Measurements from ENCODE around the gene CAMK1. TPM values are rescaled to one million over a fixed set of nuclear protein-coding genes. Genes with fewer than 3 reads are reported as not detected.
A peak's percentile ranks its signal among the peaks of the same experiment; 100 is the strongest.

Gene CAMK1
- polyA plus RNA-seq, 2 donors, result 6.5 to 8.1 TPM

DNA sequence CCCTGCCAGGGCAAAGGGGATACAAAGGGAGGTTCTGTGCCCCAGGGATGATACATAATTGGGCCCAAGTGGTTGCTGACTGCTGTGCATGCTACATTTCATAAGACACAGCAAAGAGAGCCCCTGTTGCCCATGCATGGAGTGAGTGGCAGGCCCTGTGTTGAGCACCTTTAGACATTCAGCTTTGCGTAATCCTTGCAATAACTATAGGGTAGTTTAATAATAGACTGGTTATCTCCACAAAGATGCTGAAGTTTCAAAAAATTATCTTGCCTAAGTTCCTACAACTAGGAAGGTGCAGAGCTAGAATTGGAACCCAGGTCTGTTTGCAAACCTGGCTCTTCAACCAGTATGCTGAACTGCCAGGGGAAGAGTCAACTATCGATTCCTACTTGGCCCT lies 21.7 kb downstream of the CAMK1 start:
- Histone ChIP-seq H3K4me3 (ENCODE audit: low read depth in 1 of 2, low read length in 2 of 2) (no peak overlapping the region), H3K36me3 (ENCODE audit: control insufficient read depth in 2 of 2, insufficient read depth in 2 of 2, low read length in 1 of 2) (peaks cover 20 to 33% of the 10 kb centered on the region in 2 donors), H3K27ac (ENCODE audit: low read depth in 2 of 2, low read length in 1 of 2) (no peak overlapping the region), H3K27me3 (ENCODE audit: control insufficient read depth in 1 of 2, insufficient read depth in 2 of 2, low read length in 2 of 2) (no peaks in the 10 kb centered on the region), H3K9me3 (ENCODE audit: control insufficient read depth in 2 of 2, insufficient read depth in 1 of 2, low read depth in 1 of 2, low read length in 1 of 2) (no peaks in the 10 kb centered on the region), H3K4me1 (ENCODE audit: control insufficient read depth in 2 of 2, insufficient read depth in 2 of 2, low read length in 1 of 2) (peaks cover 2 to 11% of the 10 kb centered on the region in 2 donors)
- 94 to 96% methylated on average over 2 of the region's 2 CpGs for WGBS, 2 donors

DNA sequence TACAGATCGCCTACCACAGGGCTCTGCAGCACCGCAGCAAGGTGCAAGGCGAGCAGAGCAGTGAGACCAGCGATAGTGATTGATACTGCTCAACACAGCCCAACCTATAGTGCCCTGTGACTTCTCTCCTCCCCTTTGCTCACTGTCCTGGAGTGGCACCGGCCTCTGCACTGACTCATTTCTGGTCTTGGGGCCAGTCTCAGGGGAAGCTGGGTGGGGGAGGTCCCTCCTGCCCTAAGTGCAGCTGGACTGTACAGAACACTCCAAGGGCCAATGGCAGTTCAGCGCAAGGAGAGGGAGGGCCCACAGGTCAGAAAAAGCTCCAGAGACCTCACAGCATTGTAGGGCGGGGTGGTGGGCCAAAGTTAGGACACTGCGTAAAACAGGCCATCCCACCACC lies 22.5 kb downstream of the CAMK1 start:
- Histone ChIP-seq H3K27me3 (ENCODE audit: control insufficient read depth in 1 of 2, insufficient read depth in 2 of 2, low read length in 2 of 2) (no peaks in the 10 kb centered on the region), H3K27ac (ENCODE audit: low read depth in 2 of 2, low read length in 1 of 2) (no peak overlapping the region), H3K36me3 (ENCODE audit: control insufficient read depth in 2 of 2, insufficient read depth in 2 of 2, low read length in 1 of 2) (peaks cover 28 to 39% of the 10 kb centered on the region in 2 donors), H3K4me3 (ENCODE audit: low read depth in 1 of 2, low read length in 2 of 2) (no peak overlapping the region), H3K9me3 (ENCODE audit: control insufficient read depth in 2 of 2, insufficient read depth in 1 of 2, low read depth in 1 of 2, low read length in 1 of 2) (no peaks in the 10 kb centered on the region), H3K4me1 (ENCODE audit: control insufficient read depth in 2 of 2, insufficient read depth in 2 of 2, low read length in 1 of 2) (peaks cover 2 to 11% of the 10 kb centered on the region in 2 donors)
- WGBS, 2 donors, result 90% methylated on average over 8 of the region's 8 CpGs

DNA sequence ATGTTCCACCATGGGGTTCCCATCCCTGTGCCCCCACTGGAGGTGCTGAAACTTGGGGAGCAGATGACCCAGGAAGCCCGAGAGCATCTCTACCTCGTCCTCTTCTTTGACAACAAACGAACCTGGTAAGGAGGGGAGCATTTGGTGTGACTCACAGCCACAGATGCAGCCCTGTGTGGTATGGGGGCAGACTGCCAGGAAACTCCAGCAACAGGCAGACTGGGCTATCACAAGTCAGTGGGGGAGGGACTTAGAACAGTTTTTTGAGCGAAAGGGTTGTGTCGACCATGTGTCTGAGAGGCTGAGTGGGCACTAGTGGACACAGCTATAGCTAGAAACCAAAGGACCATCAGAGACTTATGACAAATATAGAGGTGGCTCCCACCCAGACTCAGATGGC lies 23.4 kb downstream of the CAMK1 start:
- H3K4me3 ChIP-seq (ENCODE audit: low read depth in 1 of 2, low read length in 2 of 2), result no peak overlapping the region
- 68 to 70% methylated on average over 5 of the region's 5 CpGs for WGBS, 2 donors
- peaks cover 30 to 45% of the 10 kb centered on the region in 2 donors for H3K36me3 ChIP-seq (ENCODE audit: control insufficient read depth in 2 of 2, insufficient read depth in 2 of 2, low read length in 1 of 2)
- H3K9me3 ChIP-seq (ENCODE audit: control insufficient read depth in 2 of 2, insufficient read depth in 1 of 2, low read depth in 1 of 2, low read length in 1 of 2), result no peaks in the 10 kb centered on the region
- H3K27me3 ChIP-seq (ENCODE audit: control insufficient read depth in 1 of 2, insufficient read depth in 2 of 2, low read length in 2 of 2), result no peaks in the 10 kb centered on the region
- no peak overlapping the region for H3K27ac ChIP-seq (ENCODE audit: low read depth in 2 of 2, low read length in 1 of 2)
- peaks cover 2 to 6% of the 10 kb centered on the region in 2 donors for H3K4me1 ChIP-seq (ENCODE audit: control insufficient read depth in 2 of 2, insufficient read depth in 2 of 2, low read length in 1 of 2)

DNA sequence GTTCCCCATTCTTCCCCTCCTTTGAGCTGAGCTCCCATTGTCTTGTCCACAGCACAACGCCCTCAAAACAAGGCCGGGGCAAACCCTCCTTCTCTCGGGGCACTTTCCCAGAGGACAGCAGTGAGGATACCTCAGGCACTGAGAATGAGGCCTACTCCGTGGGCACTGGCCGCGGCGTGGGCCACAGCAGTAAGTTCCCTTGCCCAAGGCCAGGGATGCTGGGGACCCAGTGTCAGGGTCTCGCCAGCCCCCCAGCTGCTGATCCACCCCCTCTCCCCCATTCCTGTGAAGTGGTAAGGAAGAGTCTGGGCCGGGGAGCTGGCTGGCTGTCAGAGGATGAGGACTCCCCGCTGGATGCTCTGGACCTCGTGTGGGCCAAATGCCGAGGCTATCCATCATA lies 24.2 kb downstream of the CAMK1 start:
- Histone ChIP-seq H3K36me3 (ENCODE audit: control insufficient read depth in 2 of 2, insufficient read depth in 2 of 2, low read length in 1 of 2) (peaks cover 35 to 49% of the 10 kb centered on the region in 2 donors), H3K4me1 (ENCODE audit: control insufficient read depth in 2 of 2, insufficient read depth in 2 of 2, low read length in 1 of 2) (peaks cover under 1 to 2% of the 10 kb centered on the region in 2 donors), H3K27ac (ENCODE audit: low read depth in 2 of 2, low read length in 1 of 2) (no peak overlapping the region), H3K4me3 (ENCODE audit: low read depth in 1 of 2, low read length in 2 of 2) (no peak overlapping the region), H3K27me3 (ENCODE audit: control insufficient read depth in 1 of 2, insufficient read depth in 2 of 2, low read length in 2 of 2) (no peaks in the 10 kb centered on the region), H3K9me3 (ENCODE audit: control insufficient read depth in 2 of 2, insufficient read depth in 1 of 2, low read depth in 1 of 2, low read length in 1 of 2) (no peaks in the 10 kb centered on the region)
- 95 to 96% methylated on average over 12 of the region's 12 CpGs for WGBS, 2 donors

DNA sequence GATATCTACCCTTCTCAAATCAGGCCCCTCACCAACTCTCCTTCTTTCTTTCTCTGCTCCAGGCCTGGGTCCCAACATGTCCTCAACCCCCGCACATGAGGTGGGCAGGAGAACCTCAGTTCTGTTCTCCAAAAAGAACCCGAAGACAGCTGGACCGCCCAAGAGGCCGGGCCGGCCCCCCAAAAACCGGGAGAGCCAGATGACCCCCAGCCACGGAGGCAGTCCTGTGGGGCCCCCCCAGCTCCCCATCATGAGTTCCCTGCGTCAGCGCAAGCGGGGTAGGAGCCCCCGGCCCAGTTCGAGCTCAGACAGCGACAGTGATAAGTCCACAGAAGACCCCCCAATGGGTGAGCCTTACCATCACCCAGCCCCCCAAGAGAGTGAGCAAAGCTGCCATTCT lies 25.6 kb downstream of the CAMK1 start:
- 96 to 98% methylated on average over 12 to 13 of the region's 13 CpGs for WGBS, 2 donors

DNA sequence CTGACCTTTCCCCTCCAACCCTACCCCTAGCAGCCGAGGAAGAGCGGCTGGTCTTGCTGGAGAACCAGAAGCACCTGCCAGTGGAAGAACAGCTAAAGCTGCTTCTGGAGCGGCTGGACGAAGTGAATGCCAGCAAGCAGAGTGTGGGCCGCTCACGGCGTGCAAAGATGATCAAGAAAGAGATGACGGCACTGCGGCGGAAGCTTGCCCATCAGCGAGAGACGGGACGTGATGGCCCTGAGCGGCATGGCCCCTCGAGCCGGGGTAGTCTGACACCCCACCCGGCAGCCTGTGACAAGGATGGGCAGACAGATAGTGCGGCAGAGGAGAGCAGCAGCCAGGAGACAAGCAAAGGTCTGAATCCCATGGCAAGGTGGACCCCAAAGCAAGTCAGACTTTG lies 26.2 kb downstream of the CAMK1 start:
- Histone ChIP-seq H3K36me3 (ENCODE audit: control insufficient read depth in 2 of 2, insufficient read depth in 2 of 2, low read length in 1 of 2) (peaks cover 45 to 63% of the 10 kb centered on the region in 2 donors), H3K27me3 (ENCODE audit: control insufficient read depth in 1 of 2, insufficient read depth in 2 of 2, low read length in 2 of 2) (no peaks in the 10 kb centered on the region), H3K4me3 (ENCODE audit: low read depth in 1 of 2, low read length in 2 of 2) (no peak overlapping the region), H3K27ac (ENCODE audit: low read depth in 2 of 2, low read length in 1 of 2) (no peak overlapping the region), H3K9me3 (ENCODE audit: control insufficient read depth in 2 of 2, insufficient read depth in 1 of 2, low read depth in 1 of 2, low read length in 1 of 2) (no peaks in the 10 kb centered on the region), H3K4me1 (ENCODE audit: control insufficient read depth in 2 of 2, insufficient read depth in 2 of 2, low read length in 1 of 2) (peaks cover 0 to 2% of the 10 kb centered on the region in 2 donors)
- 95 to 97% methylated on average over 18 of the region's 18 CpGs for WGBS, 2 donors

More for the DNA sequence above, 25.6 kb downstream of the CAMK1 start:
- Histone ChIP-seq H3K27me3 (ENCODE audit: control insufficient read depth in 1 of 2, insufficient read depth in 2 of 2, low read length in 2 of 2) (no peaks in the 10 kb centered on the region), H3K4me1 (ENCODE audit: control insufficient read depth in 2 of 2, insufficient read depth in 2 of 2, low read length in 1 of 2) (peaks cover under 1 to 1% of the 10 kb centered on the region in 2 donors), H3K27ac (ENCODE audit: low read depth in 2 of 2, low read length in 1 of 2) (no peak overlapping the region), H3K9me3 (ENCODE audit: control insufficient read depth in 2 of 2, insufficient read depth in 1 of 2, low read depth in 1 of 2, low read length in 1 of 2) (no peaks in the 10 kb centered on the region), H3K4me3 (ENCODE audit: low read depth in 1 of 2, low read length in 2 of 2) (no peak overlapping the region), H3K36me3 (ENCODE audit: control insufficient read depth in 2 of 2, insufficient read depth in 2 of 2, low read length in 1 of 2) (peaks cover 45 to 58% of the 10 kb centered on the region in 2 donors)

DNA sequence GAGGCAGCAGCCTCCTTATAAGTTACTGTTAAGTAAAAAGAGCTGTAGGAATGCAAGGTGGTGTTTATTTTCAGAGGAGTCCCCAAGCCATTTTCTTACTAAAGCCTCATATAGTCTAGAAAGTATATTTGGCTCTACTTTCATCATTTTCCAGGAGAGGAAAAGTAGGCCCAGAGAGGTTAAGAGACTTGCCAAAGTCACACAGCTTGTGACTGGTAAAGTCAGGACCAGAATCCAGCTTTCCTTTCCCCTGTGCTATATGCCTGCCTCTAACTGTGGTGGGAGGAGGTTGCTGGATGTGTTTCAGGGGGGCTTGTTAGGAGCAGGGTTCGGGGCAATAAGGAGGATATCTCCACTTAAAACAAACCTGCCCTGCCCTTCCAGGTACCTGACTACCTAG lies 27.2 kb downstream of the CAMK1 start:
- no peak overlapping the region for H3K27ac ChIP-seq (ENCODE audit: low read depth in 2 of 2, low read length in 1 of 2)
- H3K4me1 ChIP-seq (ENCODE audit: control insufficient read depth in 2 of 2, insufficient read depth in 2 of 2, low read length in 1 of 2), result peaks cover 0 to 2% of the 10 kb centered on the region in 2 donors
- H3K4me3 ChIP-seq (ENCODE audit: low read depth in 1 of 2, low read length in 2 of 2), result no peak overlapping the region
- peaks cover 45 to 69% of the 10 kb centered on the region in 2 donors for H3K36me3 ChIP-seq (ENCODE audit: control insufficient read depth in 2 of 2, insufficient read depth in 2 of 2, low read length in 1 of 2)
- H3K27me3 ChIP-seq (ENCODE audit: control insufficient read depth in 1 of 2, insufficient read depth in 2 of 2, low read length in 2 of 2), result no peaks in the 10 kb centered on the region
- WGBS, 2 donors, result 95 to 100% methylated on average over 1 of the region's 1 CpG
- no peaks in the 10 kb centered on the region for H3K9me3 ChIP-seq (ENCODE audit: control insufficient read depth in 2 of 2, insufficient read depth in 1 of 2, low read depth in 1 of 2, low read length in 1 of 2)

DNA sequence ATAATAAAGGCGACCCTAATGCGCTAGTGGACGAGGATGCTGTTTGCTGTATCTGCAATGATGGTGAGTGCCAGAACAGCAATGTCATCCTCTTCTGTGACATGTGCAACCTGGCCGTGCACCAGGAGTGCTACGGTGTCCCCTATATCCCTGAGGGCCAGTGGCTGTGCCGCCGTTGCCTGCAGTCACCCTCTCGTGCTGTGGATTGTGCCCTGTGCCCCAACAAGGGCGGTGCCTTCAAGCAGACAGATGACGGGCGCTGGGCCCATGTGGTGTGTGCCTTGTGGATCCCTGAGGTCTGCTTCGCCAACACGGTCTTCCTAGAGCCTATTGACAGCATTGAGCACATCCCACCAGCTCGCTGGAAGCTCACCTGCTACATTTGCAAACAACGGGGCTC lies 30.6 kb downstream of the CAMK1 start:
- peaks cover 41 to 51% of the 10 kb centered on the region in 2 donors for H3K36me3 ChIP-seq (ENCODE audit: control insufficient read depth in 2 of 2, insufficient read depth in 2 of 2, low read length in 1 of 2)
- peaks cover 0 to 7% of the 10 kb centered on the region in 2 donors for H3K4me1 ChIP-seq (ENCODE audit: control insufficient read depth in 2 of 2, insufficient read depth in 2 of 2, low read length in 1 of 2)
- 94 to 96% methylated on average over 15 of the region's 15 CpGs for WGBS, 2 donors
- H3K4me3 ChIP-seq (ENCODE audit: low read depth in 1 of 2, low read length in 2 of 2), result no peak overlapping the region
- H3K27me3 ChIP-seq (ENCODE audit: control insufficient read depth in 1 of 2, insufficient read depth in 2 of 2, low read length in 2 of 2), result no peaks in the 10 kb centered on the region
- H3K9me3 ChIP-seq (ENCODE audit: control insufficient read depth in 2 of 2, insufficient read depth in 1 of 2, low read depth in 1 of 2, low read length in 1 of 2), result no peaks in the 10 kb centered on the region
- no peak overlapping the region for H3K27ac ChIP-seq (ENCODE audit: low read depth in 2 of 2, low read length in 1 of 2)

DNA sequence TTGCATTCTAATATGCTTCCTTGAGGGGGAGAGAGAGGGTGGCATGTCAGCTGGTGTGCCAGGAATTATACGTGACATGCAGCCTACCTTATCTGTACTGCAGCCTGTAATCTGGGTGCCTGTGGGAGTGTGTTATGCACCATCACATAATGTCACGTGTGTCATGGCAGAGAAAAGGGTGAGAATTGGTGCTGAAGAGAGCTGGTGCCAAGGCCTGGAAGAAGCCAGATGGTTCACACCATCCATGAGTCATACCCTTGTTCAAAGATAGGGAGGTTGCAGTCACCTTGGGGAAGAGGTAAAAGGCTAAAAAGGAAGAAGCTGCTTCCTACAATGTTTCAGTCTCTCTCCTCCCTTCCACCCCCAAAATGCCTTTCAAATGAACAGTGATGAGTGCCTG lies 32.9 kb downstream of the CAMK1 start:
- Histone ChIP-seq H3K4me3 (ENCODE audit: low read depth in 1 of 2, low read length in 2 of 2) (no peak overlapping the region), H3K27me3 (ENCODE audit: control insufficient read depth in 1 of 2, insufficient read depth in 2 of 2, low read length in 2 of 2) (no peaks in the 10 kb centered on the region), H3K4me1 (ENCODE audit: control insufficient read depth in 2 of 2, insufficient read depth in 2 of 2, low read length in 1 of 2) (peaks cover 0 to 15% of the 10 kb centered on the region in 2 donors), H3K9me3 (ENCODE audit: control insufficient read depth in 2 of 2, insufficient read depth in 1 of 2, low read depth in 1 of 2, low read length in 1 of 2) (no peaks in the 10 kb centered on the region), H3K27ac (ENCODE audit: low read depth in 2 of 2, low read length in 1 of 2) (no peak overlapping the region), H3K36me3 (ENCODE audit: control insufficient read depth in 2 of 2, insufficient read depth in 2 of 2, low read length in 1 of 2) (peaks cover 20 to 36% of the 10 kb centered on the region in 2 donors)
- 63 to 66% methylated on average over 2 of the region's 2 CpGs for WGBS, 2 donors

DNA sequence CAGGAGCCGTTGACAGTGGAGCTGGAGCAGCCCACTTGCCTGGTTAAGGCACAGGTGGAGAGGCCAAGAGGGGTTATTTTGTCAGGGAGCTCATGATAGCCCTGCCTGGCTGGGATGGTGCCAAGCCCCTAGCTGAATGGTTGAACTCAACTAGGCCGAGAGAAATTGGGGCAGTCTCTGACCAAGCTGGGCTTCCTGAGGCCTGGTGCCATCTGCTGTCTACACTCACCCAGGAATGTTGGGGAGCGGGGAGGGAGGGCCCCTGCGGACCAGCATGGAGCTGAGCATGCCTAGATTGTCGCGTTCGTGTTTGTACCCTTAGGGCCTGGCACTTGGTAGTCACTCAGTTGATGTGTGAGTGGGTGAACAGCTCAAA lies 37.0 kb downstream of the CAMK1 start:
- Histone ChIP-seq H3K27ac (ENCODE audit: low read depth in 2 of 2, low read length in 1 of 2) (peak overlapping the region; percentile 48 to 95), H3K36me3 (ENCODE audit: control insufficient read depth in 2 of 2, insufficient read depth in 2 of 2, low read length in 1 of 2) (peaks cover 6 to 10% of the 10 kb centered on the region in 2 donors), H3K9me3 (ENCODE audit: control insufficient read depth in 2 of 2, insufficient read depth in 1 of 2, low read depth in 1 of 2, low read length in 1 of 2) (no peaks in the 10 kb centered on the region), H3K27me3 (ENCODE audit: control insufficient read depth in 1 of 2, insufficient read depth in 2 of 2, low read length in 2 of 2) (no peaks in the 10 kb centered on the region), H3K4me3 (ENCODE audit: low read depth in 1 of 2, low read length in 2 of 2) (peak overlapping the region; percentile 93 to 96), H3K4me1 (ENCODE audit: control insufficient read depth in 2 of 2, insufficient read depth in 2 of 2, low read length in 1 of 2) (peaks cover 0 to 13% of the 10 kb centered on the region in 2 donors)
- 27% methylated on average over 7 of the region's 7 CpGs for WGBS, 2 donors

All from esophagus (tissue), 2 donors.